K562 (cell line): ENCODE data around the gene CPTP. TPM values are rescaled to one million over a fixed set of nuclear protein-coding genes. Genes with fewer than 3 reads are reported as not detected.

Source experiments
- ARNT ChIP-seq, 2 experiments: fragments of 450-650 bp; IDR thresholded peaks; 2 replicates each; pipeline ENCODE4 v1.6.1; 2016; ENCODE audit warnings: mild to moderate bottlenecking in 1 of 2
- ETV1 ChIP-seq: fragments of 450-650 bp; conservative IDR thresholded peaks from 2 replicates; pipeline ENCODE4 v1.6.1; 2016; ENCODE audit warnings: missing genetic modification characterization, control low read depth, low read depth, missing compliant biosample characterization
- FOS ChIP-seq: IDR thresholded peaks from 3 replicates; pipeline ENCODE4 v1.6.1; 2011; ENCODE audit not compliant: insufficient read length; ENCODE audit errors: extremely low read depth
- FOXK1 ChIP-seq: sonication (generic); formaldehyde crosslinking; IDR thresholded peaks from 2 replicates; pipeline ENCODE4 v1.8.0; 2022; ENCODE audit warnings: missing genetic modification reagents, mild to moderate bottlenecking, borderline replicate concordance
- JUND ChIP-seq, 2 experiments: IDR thresholded peaks; 2 replicates in 1 of 2; 3 replicates in 1 of 2; pipeline ENCODE4 v1.6.1; 2011; ENCODE audit warnings: borderline replicate concordance in 2 of 2, low read depth in 2 of 2, low read length in 2 of 2, improper control_type of control experiment in 1 of 2, missing biosample characterization in 1 of 2, missing genetic modification characterization in 1 of 2, missing genetic modification reagents in 1 of 2
- MYBL2 ChIP-seq, 2 experiments: fragments of 450-650 bp in 1 of 2; sonication (generic) in 1 of 2; formaldehyde crosslinking in 1 of 2; IDR thresholded peaks; 2 replicates each; pipeline versions ENCODE4 v1.6.1 to v1.8.1; 2017 to 2022; ENCODE audit warnings: borderline replicate concordance in 1 of 2, inconsistent platforms in 1 of 2, low read depth in 1 of 2, mild to moderate bottlenecking in 1 of 2, missing genetic modification reagents in 1 of 2, moderate library complexity in 1 of 2
- NCOA1 ChIP-seq: fragments of 450-650 bp; IDR thresholded peaks from 2 replicates; pipeline ENCODE4 v1.6.1; 2016; ENCODE audit warnings: low read depth
- POLR2AphosphoS2 ChIP-seq: IDR thresholded peaks from 2 replicates; pipeline ENCODE4 v1.6.1; 2012; ENCODE audit warnings: low read length, improper control_type of control experiment
- SMARCE1 ChIP-seq: fragments of 450-650 bp; IDR thresholded peaks from 2 replicates; pipeline ENCODE4 v1.7.1; 2016; ENCODE audit warnings: mild to moderate bottlenecking
- TSHZ1 ChIP-seq: fragments of 250-450 bp; sonication (Bioruptor Pico); IDR thresholded peaks from 2 replicates; pipeline ENCODE4 v1.4.0; 2020; ENCODE audit warnings: mild to moderate bottlenecking, moderate library complexity
- ZFP30 ChIP-seq: fragments of 250-450 bp; sonication (Bioruptor Pico); IDR thresholded peaks from 2 replicates; pipeline ENCODE4 v1.8.0; 2022; ENCODE audit warnings: moderate library complexity, mild to moderate bottlenecking, inconsistent platforms, borderline replicate concordance
- ZNF143 ChIP-seq: sonication (generic); formaldehyde crosslinking; IDR thresholded peaks from 2 replicates; pipeline ENCODE4 v1.9.0; 2022; ENCODE audit warnings: mild to moderate bottlenecking, missing genetic modification reagents
- ZNF644 ChIP-seq: fragments of 200-800 bp; sonication (Bioruptor generic); IDR thresholded peaks from 2 replicates; pipeline ENCODE4 v1.6.1; 2016; ENCODE audit warnings: low read depth, missing genetic modification characterization, missing compliant biosample characterization
- polyA plus RNA-seq, 8 experiments: library from polyadenylated mRNA; depleted of rRNA in 4 of 8; stranded (reverse) in 5 of 8; unstranded in 3 of 8; fragments of >200 nt; fragmentation: Nextera tagmentation in 2 of 8; fragmentation: Illumina TruSeq in 1 of 8; extraction: Ambion mirVana in 2 of 8; extraction: Trizol in 1 of 8; gene quantifications; 2 replicates each; pipeline versions ENCODE4 v1.2.1 to v1.2.3, GENCODE V29; 2011 to 2014; ENCODE audit warnings: inconsistent platforms in 1 of 8, missing spikeins in 1 of 8
- total RNA-seq, 7 experiments: library from RNA; depleted of rRNA in 6 of 7; stranded (reverse); fragments of >200 nt in 6 of 7; fragmentation: Illumina TruSeq in 2 of 7; extraction: Trizol in 2 of 7; gene quantifications; 2 replicates each; pipeline versions ENCODE4 v1.2.1 to v1.2.3, GENCODE V29; 2011 to 2021; ENCODE audit warnings: low replicate concordance in 1 of 7
- TF ChIP-seq, protein P1 (sequence below): sonication (generic); formaldehyde crosslinking; IDR thresholded peaks from 2 replicates; pipeline ENCODE4 v1.8.1; 2023; ENCODE audit warnings: missing genetic modification reagents, mild to moderate bottlenecking, borderline replicate concordance
- TF ChIP-seq, protein P2 (sequence below): fragments of 450-650 bp; IDR thresholded peaks from 2 replicates; pipeline ENCODE4 v1.6.1; 2017; ENCODE audit warnings: antibody characterized with exemption

CPTP gene
- total and polyA plus RNA-seq, 9 of the 15 experiments (the other 6 are each of a cell fraction or from before 2014, with no cell fraction given): 0.11 to 25.8 (median 3.5) TPM

DNA sequence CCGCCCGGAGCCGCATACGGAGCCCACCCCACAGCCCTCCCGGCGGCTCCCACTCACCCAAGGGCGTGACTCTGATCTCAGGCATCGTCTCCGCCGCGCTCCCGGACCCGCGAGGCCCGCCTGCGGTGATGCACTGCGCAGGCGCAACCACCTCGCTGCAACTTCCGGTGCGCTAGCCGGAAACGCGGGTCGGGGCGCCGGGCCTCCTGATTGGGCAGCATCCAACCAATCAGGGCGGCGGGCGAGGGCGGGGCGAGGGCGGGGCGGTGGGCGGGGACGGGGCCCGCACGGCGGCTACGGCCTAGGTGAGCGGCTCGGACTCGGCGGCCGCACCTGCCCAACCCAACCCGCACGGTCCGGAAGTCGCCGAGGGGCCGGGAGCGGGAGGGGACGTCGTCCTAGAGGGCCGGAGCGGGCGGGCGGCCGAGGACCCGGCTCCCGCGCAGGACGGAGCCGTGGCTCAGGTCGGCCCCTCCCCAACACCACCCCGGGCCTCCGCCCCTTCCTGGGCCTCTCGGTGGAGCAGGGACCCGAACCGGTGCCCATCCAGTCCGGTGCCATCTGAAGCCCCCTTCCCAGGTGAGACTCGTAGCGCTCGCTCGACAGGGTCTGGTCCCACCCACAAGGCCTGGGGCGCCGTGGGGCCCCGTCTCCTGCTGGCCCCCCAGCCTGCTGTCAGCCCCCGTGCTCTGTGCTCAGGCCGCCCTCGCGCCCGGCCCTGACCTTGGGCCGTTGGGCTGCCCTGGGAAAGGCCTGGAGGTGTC, at the start of gene CPTP, which contains the start of gene INTS11 (continued):
- TF ChIP-seq POLR2AphosphoS2 (no peak), ZFP30 (no peak), FOS (peak; percentile 62), NCOA1 (no peak), ETV1 (no peak), SMARCE1 (no peak), ZNF143 (CRISPR knock-in tag) (no peak), TSHZ1 (CRISPR knock-in tag) (no peak), ARNT (IDR thresholded peaks at IDR 0.05) (no peak), JUND (IDR thresholded peaks at IDR 0.05; ENCODE audit: borderline replicate concordance, low read depth, low read length) (no peak), JUND (tag; IDR thresholded peaks at IDR 0.05; ENCODE audit: borderline replicate concordance, low read depth, low read length) (no peak), MYBL2 (IDR thresholded peaks at IDR 0.05; ENCODE audit: low read depth) (no peak), MYBL2 (CRISPR knock-in tag; IDR thresholded peaks at IDR 0.05; ENCODE audit: borderline replicate concordance) (no peak), ZNF644 (tag) (no peak), FOXK1 (CRISPR knock-in tag) (no peak; the same call in 1 of the 2 replicates)
- TF ChIP-seq, protein P1, sequence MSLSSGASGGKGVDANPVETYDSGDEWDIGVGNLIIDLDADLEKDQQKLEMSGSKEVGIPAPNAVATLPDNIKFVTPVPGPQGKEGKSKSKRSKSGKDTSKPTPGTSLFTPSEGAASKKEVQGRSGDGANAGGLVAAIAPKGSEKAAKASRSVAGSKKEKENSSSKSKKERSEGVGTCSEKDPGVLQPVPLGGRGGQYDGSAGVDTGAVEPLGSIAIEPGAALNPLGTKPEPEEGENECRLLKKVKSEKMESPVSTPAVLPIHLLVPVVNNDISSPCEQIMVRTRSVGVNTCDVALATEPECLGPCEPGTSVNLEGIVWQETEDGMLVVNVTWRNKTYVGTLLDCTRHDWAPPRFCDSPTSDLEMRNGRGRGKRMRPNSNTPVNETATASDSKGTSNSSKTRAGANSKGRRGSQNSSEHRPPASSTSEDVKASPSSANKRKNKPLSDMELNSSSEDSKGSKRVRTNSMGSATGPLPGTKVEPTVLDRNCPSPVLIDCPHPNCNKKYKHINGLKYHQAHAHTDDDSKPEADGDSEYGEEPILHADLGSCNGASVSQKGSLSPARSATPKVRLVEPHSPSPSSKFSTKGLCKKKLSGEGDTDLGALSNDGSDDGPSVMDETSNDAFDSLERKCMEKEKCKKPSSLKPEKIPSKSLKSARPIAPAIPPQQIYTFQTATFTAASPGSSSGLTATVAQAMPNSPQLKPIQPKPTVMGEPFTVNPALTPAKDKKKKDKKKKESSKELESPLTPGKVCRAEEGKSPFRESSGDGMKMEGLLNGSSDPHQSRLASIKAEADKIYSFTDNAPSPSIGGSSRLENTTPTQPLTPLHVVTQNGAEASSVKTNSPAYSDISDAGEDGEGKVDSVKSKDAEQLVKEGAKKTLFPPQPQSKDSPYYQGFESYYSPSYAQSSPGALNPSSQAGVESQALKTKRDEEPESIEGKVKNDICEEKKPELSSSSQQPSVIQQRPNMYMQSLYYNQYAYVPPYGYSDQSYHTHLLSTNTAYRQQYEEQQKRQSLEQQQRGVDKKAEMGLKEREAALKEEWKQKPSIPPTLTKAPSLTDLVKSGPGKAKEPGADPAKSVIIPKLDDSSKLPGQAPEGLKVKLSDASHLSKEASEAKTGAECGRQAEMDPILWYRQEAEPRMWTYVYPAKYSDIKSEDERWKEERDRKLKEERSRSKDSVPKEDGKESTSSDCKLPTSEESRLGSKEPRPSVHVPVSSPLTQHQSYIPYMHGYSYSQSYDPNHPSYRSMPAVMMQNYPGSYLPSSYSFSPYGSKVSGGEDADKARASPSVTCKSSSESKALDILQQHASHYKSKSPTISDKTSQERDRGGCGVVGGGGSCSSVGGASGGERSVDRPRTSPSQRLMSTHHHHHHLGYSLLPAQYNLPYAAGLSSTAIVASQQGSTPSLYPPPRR (CRISPR knock-in tag): no peak
- TF ChIP-seq, protein P2, sequence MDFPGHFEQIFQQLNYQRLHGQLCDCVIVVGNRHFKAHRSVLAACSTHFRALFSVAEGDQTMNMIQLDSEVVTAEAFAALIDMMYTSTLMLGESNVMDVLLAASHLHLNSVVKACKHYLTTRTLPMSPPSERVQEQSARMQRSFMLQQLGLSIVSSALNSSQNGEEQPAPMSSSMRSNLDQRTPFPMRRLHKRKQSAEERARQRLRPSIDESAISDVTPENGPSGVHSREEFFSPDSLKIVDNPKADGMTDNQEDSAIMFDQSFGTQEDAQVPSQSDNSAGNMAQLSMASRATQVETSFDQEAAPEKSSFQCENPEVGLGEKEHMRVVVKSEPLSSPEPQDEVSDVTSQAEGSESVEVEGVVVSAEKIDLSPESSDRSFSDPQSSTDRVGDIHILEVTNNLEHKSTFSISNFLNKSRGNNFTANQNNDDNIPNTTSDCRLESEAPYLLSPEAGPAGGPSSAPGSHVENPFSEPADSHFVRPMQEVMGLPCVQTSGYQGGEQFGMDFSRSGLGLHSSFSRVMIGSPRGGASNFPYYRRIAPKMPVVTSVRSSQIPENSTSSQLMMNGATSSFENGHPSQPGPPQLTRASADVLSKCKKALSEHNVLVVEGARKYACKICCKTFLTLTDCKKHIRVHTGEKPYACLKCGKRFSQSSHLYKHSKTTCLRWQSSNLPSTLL: no peak
